HUES6 (cell line): Measurements from ENCODE around the gene RALGPS2.

Experiments
- H3K27ac ChIP-seq: 2 replicates; pipeline ENCODE4 v1.7.0; 2013; ENCODE audit warnings: low read depth, mild to moderate bottlenecking, low read length, inconsistent platforms
- H3K27me3 ChIP-seq: 2 replicates; pipeline ENCODE4 v1.6.1; 2013; ENCODE audit warnings: low read length; ENCODE audit not compliant: control insufficient read depth, insufficient read depth
- H3K36me3 ChIP-seq: 2 replicates; pipeline ENCODE4 v1.6.1; 2013; ENCODE audit warnings: low read length; ENCODE audit not compliant: control insufficient read depth, insufficient read depth
- H3K4me1 ChIP-seq: 2 replicates; pipeline ENCODE4 v1.6.1; 2013; ENCODE audit warnings: low read length; ENCODE audit not compliant: control insufficient read depth, insufficient read depth
- H3K4me3 ChIP-seq: 2 replicates; pipeline ENCODE4 v1.5.1; 2013; ENCODE audit warnings: low read depth, low read length
- H3K9ac ChIP-seq: one replicate; pipeline ENCODE4 v1.6.1; 2013; ENCODE audit warnings: mild to moderate bottlenecking, low read length
- H3K9me3 ChIP-seq: 2 replicates; pipeline ENCODE4 v1.6.1; 2013; ENCODE audit warnings: low read depth, low read length; ENCODE audit not compliant: control insufficient read depth, insufficient read depth

Gene RALGPS2

GRCh38 chr1:178692564-178693327 is 32.3 kb upstream of the RALGPS2 start:
- no peaks in the 10 kb centered on the region for H3K9me3 ChIP-seq
- no peaks in the 10 kb centered on the region for H3K36me3 ChIP-seq
- H3K4me3 ChIP-seq = no peak overlapping the region
- no peak overlapping the region for H3K9ac ChIP-seq
- H3K4me1 ChIP-seq = 0 out of 2 replicates have a peak, but pooled peaks cover 3% of the 10 kb centered on the region
- no peak overlapping the region for H3K27ac ChIP-seq
- H3K27me3 ChIP-seq = no peaks in the 10 kb centered on the region

- H3K27me3 ChIP-seq = no peaks in the 10 kb centered on the region
- H3K9ac ChIP-seq = no peak overlapping the region
- no peak overlapping the region for H3K27ac ChIP-seq
- no peaks in the 10 kb centered on the region for H3K36me3 ChIP-seq
- no peaks in the 10 kb centered on the region for H3K9me3 ChIP-seq
- H3K4me1 ChIP-seq = 0 out of 2 replicates have a peak, but pooled peaks cover 3% of the 10 kb centered on the region
- H3K4me3 ChIP-seq = no peak overlapping the region
These were observed 31.7 kb upstream of the RALGPS2 start for GRCh38 chr1:178693366-178693765.

- H3K27me3 ChIP-seq = no peaks in the 10 kb centered on the region
- no peaks in the 10 kb centered on the region for H3K36me3 ChIP-seq
- no peak overlapping the region for H3K4me3 ChIP-seq
- no peak overlapping the region for H3K9ac ChIP-seq
- no peaks in the 10 kb centered on the region for H3K9me3 ChIP-seq
- H3K27ac ChIP-seq = no peak overlapping the region
- H3K4me1 ChIP-seq = 0 out of 2 replicates have a peak, but pooled peaks cover 3% of the 10 kb centered on the region
These were observed 30.0 kb upstream of the RALGPS2 start for GRCh38 chr1:178694923-178695525.

- Histone ChIP-seq H3K4me1 (no peaks in the 10 kb centered on the region), H3K4me3 (no peak overlapping the region), H3K9ac (no peak overlapping the region), H3K27me3 (no peaks in the 10 kb centered on the region), H3K36me3 (no peaks in the 10 kb centered on the region), H3K9me3 (no peaks in the 10 kb centered on the region), H3K27ac (no peak overlapping the region)
These were observed 22.9 kb upstream of the RALGPS2 start for GRCh38 chr1:178702146-178702545.

- H3K27ac ChIP-seq = no peak overlapping the region
- no peak overlapping the region for H3K9ac ChIP-seq
- H3K9me3 ChIP-seq = no peaks in the 10 kb centered on the region
- H3K27me3 ChIP-seq = no peaks in the 10 kb centered on the region
- H3K4me3 ChIP-seq = no peak overlapping the region
- H3K4me1 ChIP-seq = no peaks in the 10 kb centered on the region
- no peaks in the 10 kb centered on the region for H3K36me3 ChIP-seq
These were observed 20.2 kb upstream of the RALGPS2 start for GRCh38 chr1:178704833-178705232.

- no peak overlapping the region for H3K27ac ChIP-seq
- no peaks in the 10 kb centered on the region for H3K9me3 ChIP-seq
- H3K4me1 ChIP-seq = no peaks in the 10 kb centered on the region
- no peaks in the 10 kb centered on the region for H3K36me3 ChIP-seq
- H3K4me3 ChIP-seq = no peak overlapping the region
- H3K27me3 ChIP-seq = no peaks in the 10 kb centered on the region
- H3K9ac ChIP-seq = no peak overlapping the region
These were observed 18.6 kb upstream of the RALGPS2 start for GRCh38 chr1:178706432-178706831.

- H3K9ac ChIP-seq = no peak overlapping the region
- no peaks in the 10 kb centered on the region for H3K27me3 ChIP-seq
- H3K4me1 ChIP-seq = no peaks in the 10 kb centered on the region
- no peaks in the 10 kb centered on the region for H3K36me3 ChIP-seq
- no peaks in the 10 kb centered on the region for H3K9me3 ChIP-seq
- H3K4me3 ChIP-seq = no peak overlapping the region
- H3K27ac ChIP-seq = no peak overlapping the region
These were observed 11.8 kb upstream of the RALGPS2 start for GRCh38 chr1:178713259-178713658.

- H3K9ac ChIP-seq = no peak overlapping the region
- no peak overlapping the region for H3K4me3 ChIP-seq
- no peaks in the 10 kb centered on the region for H3K36me3 ChIP-seq
- H3K4me1 ChIP-seq = no peaks in the 10 kb centered on the region
- no peaks in the 10 kb centered on the region for H3K27me3 ChIP-seq
- H3K9me3 ChIP-seq = no peaks in the 10 kb centered on the region
- no peak overlapping the region for H3K27ac ChIP-seq
These were observed 10.6 kb upstream of the RALGPS2 start for GRCh38 chr1:178714453-178714852.

GRCh38 chr1:178716111-178716510 is 8.9 kb upstream of the RALGPS2 start:
- Histone ChIP-seq H3K4me1 (no peaks in the 10 kb centered on the region), H3K9me3 (no peaks in the 10 kb centered on the region), H3K27ac (no peak overlapping the region), H3K9ac (no peak overlapping the region), H3K27me3 (no peaks in the 10 kb centered on the region), H3K36me3 (no peaks in the 10 kb centered on the region), H3K4me3 (no peak overlapping the region)

- Histone ChIP-seq H3K9ac (no peak overlapping the region), H3K36me3 (no peaks in the 10 kb centered on the region), H3K4me3 (no peak overlapping the region), H3K27me3 (no peaks in the 10 kb centered on the region), H3K27ac (no peak overlapping the region), H3K9me3 (no peaks in the 10 kb centered on the region), H3K4me1 (no peaks in the 10 kb centered on the region)
These were observed 6.5 kb upstream of the RALGPS2 start for GRCh38 chr1:178718520-178718919.

GRCh38 chr1:178723546-178723945 is 1.5 kb upstream of the RALGPS2 start:
- Histone ChIP-seq H3K27ac (no peak overlapping the region), H3K9me3 (no peaks in the 10 kb centered on the region), H3K36me3 (no peaks in the 10 kb centered on the region), H3K27me3 (no peaks in the 10 kb centered on the region), H3K4me3 (no peak overlapping the region), H3K4me1 (peaks cover 16% of the 10 kb centered on the region), H3K9ac (no peak overlapping the region)
